WTC11 (cell line): ENCODE results near the gene CACNB1. TPM values are rescaled to one million over a fixed set of nuclear protein-coding genes. Genes with fewer than 3 reads are reported as not detected.

Source experiments
- ATAC-seq: fragments of 200-7000 bp; cut with Tn5 transposase; 2 replicates; pipeline ENCODE4 v1.10.0; 2021; ENCODE audit warnings: mild to moderate bottlenecking, moderate library complexity
- CTCF ChIA-PET: fragments of 300-600 bp; sonication (Branson Sonifier 250); formaldehyde crosslinking; loops from one replicate; lab custom pipeline; 2021; ENCODE audit warnings: antibody characterized with exemption; lab: Charles Lee
- POLR2A ChIA-PET: fragments of 350-600 bp; sonication (Branson Sonifier 250); formaldehyde crosslinking; loops from one replicate; lab custom pipeline; 2021; ENCODE audit warnings: antibody characterized with exemption; lab: Charles Lee
- DNase-seq: peaks from one replicate; pipeline ENCODE4 v3.0.0; 2021; ENCODE audit warnings: low spot score
- H3K27ac Mint-ChIP-seq: 2 replicates; pipeline ENCODE4 v1.8.0; 2021; ENCODE audit warnings: mixed read lengths
- H3K27me3 Mint-ChIP-seq: 2 replicates; pipeline ENCODE4 v1.8.0; 2021; ENCODE audit warnings: low read depth, mild to moderate bottlenecking, moderate library complexity, mixed read lengths
- H3K36me3 Mint-ChIP-seq: 2 replicates; pipeline ENCODE4 v1.8.0; 2021; ENCODE audit warnings: mixed read lengths
- H3K4me1 Mint-ChIP-seq: 2 replicates; pipeline ENCODE4 v1.8.0; 2022; ENCODE audit warnings: mixed read lengths
- H3K4me3 Mint-ChIP-seq: 2 replicates; pipeline ENCODE4 v1.8.0; 2021; ENCODE audit warnings: mild to moderate bottlenecking, moderate library complexity, mixed read lengths
- H3K9me3 Mint-ChIP-seq: 2 replicates; pipeline ENCODE4 v1.8.0; 2021; ENCODE audit warnings: mixed read lengths
- ERG ChIP-seq: fragments of 250-450 bp; sonication (Bioruptor Pico); IDR thresholded peaks from 2 replicates; pipeline ENCODE4 v1.8.0; 2021; ENCODE audit warnings: mild to moderate bottlenecking
- GTF2I ChIP-seq: fragments of 250-450 bp; sonication (Bioruptor Pico); conservative IDR thresholded peaks from 2 replicates; pipeline ENCODE4 v1.4.0; 2021; ENCODE audit warnings: mild to moderate bottlenecking
- STAT6 ChIP-seq: sonication (generic); formaldehyde crosslinking; conservative IDR thresholded peaks from 2 replicates; pipeline ENCODE4 v1.8.1; 2023; ENCODE audit warnings: mild to moderate bottlenecking, low read depth, missing genetic modification reagents, moderate library complexity
- ZNF121 ChIP-seq: sonication (generic); formaldehyde crosslinking; IDR thresholded peaks from 2 replicates; pipeline ENCODE4 v1.8.0; 2023; ENCODE audit warnings: missing genetic modification reagents
- total RNA-seq: library from RNA; stranded (reverse); gene quantifications from 3 replicates; pipeline ENCODE4 v1.2.3, GENCODE V29; 2021
- TF ChIP-seq, protein P1 (sequence below): sonication (generic); formaldehyde crosslinking; IDR thresholded peaks from 2 replicates; pipeline ENCODE4 v1.8.0; 2022; ENCODE audit warnings: mild to moderate bottlenecking, missing genetic modification reagents
- TF ChIP-seq, protein P2 (sequence below): fragments of 250-450 bp; sonication (Bioruptor Pico); IDR thresholded peaks from 2 replicates; pipeline ENCODE4 v2.1.2; 2022; ENCODE audit warnings: mild to moderate bottlenecking, moderate library complexity
- TF ChIP-seq, protein P3 (sequence below): fragments of 250-450 bp; sonication (Bioruptor Pico); conservative IDR thresholded peaks from 2 replicates; pipeline ENCODE4 v1.9.0; 2021; ENCODE audit warnings: mild to moderate bottlenecking
- TF ChIP-seq, protein P4 (sequence below): fragments of 200-600 bp; IDR thresholded peaks from 2 replicates; pipeline ENCODE4 v1.8.0; 2022; ENCODE audit warnings: antibody characterized with exemption

The CACNB1 gene
- total RNA-seq, 1 experiment from 2014 or later = 17.0 TPM

DNA sequence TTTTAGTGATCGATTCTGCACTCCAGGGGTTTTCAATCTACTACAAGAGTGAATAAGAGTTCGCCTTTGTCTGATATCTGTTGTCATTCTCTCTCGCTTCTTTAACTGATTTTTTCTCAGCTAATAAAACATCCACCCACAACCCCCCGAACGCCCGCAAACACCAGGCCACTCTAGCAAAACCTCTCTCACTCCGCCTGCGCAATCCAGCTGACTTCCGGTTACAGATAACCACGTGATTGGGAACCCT is 2.3 kb upstream of the CACNB1 start (continued):
- TF ChIP-seq STAT6 = no peak

- H3K27me3 Mint-ChIP-seq = no peaks in the 10 kb centered on the region; the same call in 1 of the 2 replicates
- TF ChIP-seq ERG (no peak), ZNF121 (no peak), GTF2I (CRISPR knock-in tag) (no peak)
- TF ChIP-seq, protein P1, sequence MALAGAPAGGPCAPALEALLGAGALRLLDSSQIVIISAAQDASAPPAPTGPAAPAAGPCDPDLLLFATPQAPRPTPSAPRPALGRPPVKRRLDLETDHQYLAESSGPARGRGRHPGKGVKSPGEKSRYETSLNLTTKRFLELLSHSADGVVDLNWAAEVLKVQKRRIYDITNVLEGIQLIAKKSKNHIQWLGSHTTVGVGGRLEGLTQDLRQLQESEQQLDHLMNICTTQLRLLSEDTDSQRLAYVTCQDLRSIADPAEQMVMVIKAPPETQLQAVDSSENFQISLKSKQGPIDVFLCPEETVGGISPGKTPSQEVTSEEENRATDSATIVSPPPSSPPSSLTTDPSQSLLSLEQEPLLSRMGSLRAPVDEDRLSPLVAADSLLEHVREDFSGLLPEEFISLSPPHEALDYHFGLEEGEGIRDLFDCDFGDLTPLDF (CRISPR knock-in tag) = no peak
- CTCF ChIA-PET = interaction anchor here (0.6 to 4.8 kb wide), 5 partner anchors 9 to 37 kb away, joined by 3 to 62 read pairs (median 7); no protein-coding TSS in a partner anchor
- no peak for ATAC-seq
- no peak for DNase-seq
- POLR2A ChIA-PET = no interaction called here
- H3K4me3 Mint-ChIP-seq = peak overlapping the region; percentile 98
- peak overlapping the region; percentile 74 for H3K27ac Mint-ChIP-seq
- peaks cover 56% of the 10 kb centered on the region for H3K4me1 Mint-ChIP-seq
- no peaks in the 10 kb centered on the region for H3K9me3 Mint-ChIP-seq
- peaks cover 35% of the 10 kb centered on the region for H3K36me3 Mint-ChIP-seq
These were observed 707 bp upstream of the CACNB1 start for GRCh38 chr17:39198186-39198566.

DNA sequence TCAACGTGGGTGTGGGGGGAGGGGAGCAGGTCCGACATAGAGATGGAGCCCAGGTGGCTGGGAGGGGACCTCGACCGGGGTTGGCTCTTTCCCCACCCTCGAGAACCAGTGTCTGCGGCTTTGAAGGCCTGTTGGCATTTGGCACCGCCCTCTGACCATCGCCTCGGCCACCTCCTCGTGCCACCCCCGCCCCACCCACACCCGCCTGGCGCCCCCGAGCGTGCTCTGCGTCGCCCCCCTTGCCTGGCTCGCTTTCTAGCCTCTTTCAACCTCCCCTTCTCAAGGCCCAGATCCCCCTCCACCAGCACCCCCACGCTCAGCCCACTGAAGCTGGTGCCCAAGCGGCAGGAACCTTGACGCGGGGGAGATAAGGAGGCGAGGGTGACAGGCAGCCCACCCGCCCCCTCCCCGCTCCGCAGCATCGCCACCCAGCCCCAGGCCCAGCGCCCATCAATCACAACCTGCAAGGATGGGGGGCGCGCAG is 619 bp downstream of the CACNB1 start:
- peak; percentile 32 for DNase-seq
- ATAC-seq = no peak
- POLR2A ChIA-PET = interaction anchor here (2.4 kb wide), 1 partner anchor 32 kb away, joined by 6 read pairs; no protein-coding TSS in a partner anchor
- TF ChIP-seq, protein P2, sequence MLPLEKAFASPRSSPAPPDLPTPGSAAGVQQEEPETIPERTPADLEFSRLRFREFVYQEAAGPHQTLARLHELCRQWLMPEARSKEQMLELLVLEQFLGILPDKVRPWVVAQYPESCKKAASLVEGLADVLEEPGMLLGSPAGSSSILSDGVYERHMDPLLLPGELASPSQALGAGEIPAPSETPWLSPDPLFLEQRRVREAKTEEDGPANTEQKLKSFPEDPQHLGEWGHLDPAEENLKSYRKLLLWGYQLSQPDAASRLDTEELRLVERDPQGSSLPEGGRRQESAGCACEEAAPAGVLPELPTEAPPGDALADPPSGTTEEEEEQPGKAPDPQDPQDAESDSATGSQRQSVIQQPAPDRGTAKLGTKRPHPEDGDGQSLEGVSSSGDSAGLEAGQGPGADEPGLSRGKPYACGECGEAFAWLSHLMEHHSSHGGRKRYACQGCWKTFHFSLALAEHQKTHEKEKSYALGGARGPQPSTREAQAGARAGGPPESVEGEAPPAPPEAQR (CRISPR knock-in tag) = no peak
- TF ChIP-seq, protein P3, sequence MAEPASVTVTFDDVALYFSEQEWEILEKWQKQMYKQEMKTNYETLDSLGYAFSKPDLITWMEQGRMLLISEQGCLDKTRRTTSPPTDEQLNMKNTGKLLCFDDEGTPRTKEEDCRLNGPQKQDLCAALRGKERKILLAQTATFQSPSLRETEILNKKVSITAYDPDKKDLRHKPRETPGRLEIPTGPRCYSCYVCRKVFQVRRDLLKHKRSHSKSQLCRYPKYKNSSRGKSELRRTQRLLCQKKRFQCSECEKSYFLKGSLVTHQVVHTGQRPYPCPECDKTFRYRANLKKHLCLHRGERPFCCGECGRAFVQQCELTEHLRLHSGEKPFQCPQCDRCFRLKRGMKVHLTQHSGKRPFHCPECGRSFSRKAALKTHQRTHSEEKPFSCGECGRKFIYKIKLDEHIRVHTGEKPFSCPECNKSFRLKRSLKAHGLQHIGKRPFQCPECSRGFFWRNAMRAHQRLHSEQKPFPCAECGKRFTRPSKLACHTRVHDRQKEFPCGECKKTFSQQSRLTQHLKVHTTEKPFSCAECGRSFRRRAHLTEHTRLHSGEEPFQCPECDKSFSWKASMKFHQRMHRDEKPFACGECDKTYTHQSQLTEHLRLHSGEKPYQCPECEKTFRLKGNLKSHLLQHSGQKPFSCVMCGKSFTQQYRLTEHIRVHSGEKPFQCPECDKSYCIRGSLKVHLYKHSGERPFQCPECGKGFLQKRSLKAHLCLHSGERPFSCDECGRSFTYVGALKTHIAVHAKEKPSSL = no peak
- TF ChIP-seq, protein P4, sequence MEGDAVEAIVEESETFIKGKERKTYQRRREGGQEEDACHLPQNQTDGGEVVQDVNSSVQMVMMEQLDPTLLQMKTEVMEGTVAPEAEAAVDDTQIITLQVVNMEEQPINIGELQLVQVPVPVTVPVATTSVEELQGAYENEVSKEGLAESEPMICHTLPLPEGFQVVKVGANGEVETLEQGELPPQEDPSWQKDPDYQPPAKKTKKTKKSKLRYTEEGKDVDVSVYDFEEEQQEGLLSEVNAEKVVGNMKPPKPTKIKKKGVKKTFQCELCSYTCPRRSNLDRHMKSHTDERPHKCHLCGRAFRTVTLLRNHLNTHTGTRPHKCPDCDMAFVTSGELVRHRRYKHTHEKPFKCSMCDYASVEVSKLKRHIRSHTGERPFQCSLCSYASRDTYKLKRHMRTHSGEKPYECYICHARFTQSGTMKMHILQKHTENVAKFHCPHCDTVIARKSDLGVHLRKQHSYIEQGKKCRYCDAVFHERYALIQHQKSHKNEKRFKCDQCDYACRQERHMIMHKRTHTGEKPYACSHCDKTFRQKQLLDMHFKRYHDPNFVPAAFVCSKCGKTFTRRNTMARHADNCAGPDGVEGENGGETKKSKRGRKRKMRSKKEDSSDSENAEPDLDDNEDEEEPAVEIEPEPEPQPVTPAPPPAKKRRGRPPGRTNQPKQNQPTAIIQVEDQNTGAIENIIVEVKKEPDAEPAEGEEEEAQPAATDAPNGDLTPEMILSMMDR = no peak
- TF ChIP-seq, all 79 proteins: peak for 0
- CTCF ChIA-PET = interaction anchor here (0.6 to 5.3 kb wide), 9 partner anchors 10 to 48 kb away, joined by 3 to 62 read pairs (median 7); partner anchors contain the start of gene ARL5C
- no peaks in the 10 kb centered on the region for H3K9me3 Mint-ChIP-seq
- no peaks in the 10 kb centered on the region; the same call in 1 of the 2 replicates for H3K27me3 Mint-ChIP-seq
- peak overlapping the region; percentile 98 for H3K4me3 Mint-ChIP-seq
- no peak overlapping the region for H3K27ac Mint-ChIP-seq
- H3K36me3 Mint-ChIP-seq = peaks cover 35% of the 10 kb centered on the region
- H3K4me1 Mint-ChIP-seq = peaks cover 50% of the 10 kb centered on the region
